Measurements from ENCODE around the gene LIPC.

LIPC gene

GRCh38 chr15:58532126-58532525 lies 100.3 kb downstream of the LIPC start:
- no peak for DNase-seq (ENCODE audit: low read depth in 4 of 4, low spot score in 1 of 4)

- DNase-seq (ENCODE audit: low read depth in 4 of 4, low spot score in 1 of 4) = no peak
Observed at GRCh38 chr15:58534556-58534955, 102.8 kb downstream of the LIPC start.

GRCh38 chr15:58535337-58535736 lies 103.5 kb downstream of the LIPC start:
- DNase-seq (ENCODE audit: low read depth in 4 of 4, low spot score in 1 of 4) = no peak

- no peak for DNase-seq (ENCODE audit: low read depth in 4 of 4, low spot score in 1 of 4)
Observed at GRCh38 chr15:58535894-58536293, 104.1 kb downstream of the LIPC start.

GRCh38 chr15:58536414-58536813 lies 104.6 kb downstream of the LIPC start:
- no peak for DNase-seq (ENCODE audit: low read depth in 4 of 4, low spot score in 1 of 4)

GRCh38 chr15:58537033-58537432 lies 105.2 kb downstream of the LIPC start:
- no peak for DNase-seq (ENCODE audit: low read depth in 4 of 4, low spot score in 1 of 4)

- DNase-seq (ENCODE audit: low read depth in 4 of 4, low spot score in 1 of 4) = no peak
Observed at GRCh38 chr15:58538225-58538727, 106.5 kb downstream of the LIPC start.

GRCh38 chr15:58538901-58539300 lies 107.1 kb downstream of the LIPC start:
- DNase-seq (ENCODE audit: low read depth in 4 of 4, low spot score in 1 of 4) = no peak

- no peak for DNase-seq (ENCODE audit: low read depth in 4 of 4, low spot score in 1 of 4)
Observed at GRCh38 chr15:58539548-58539947, 107.8 kb downstream of the LIPC start.

GRCh38 chr15:58541410-58542087 lies 109.8 kb downstream of the LIPC start:
- no peak for DNase-seq (ENCODE audit: low read depth in 4 of 4, low spot score in 1 of 4)

- DNase-seq (ENCODE audit: low read depth in 4 of 4, low spot score in 1 of 4) = no peak
Observed at GRCh38 chr15:58543664-58544335, 112.0 kb downstream of the LIPC start.

- no peak for DNase-seq (ENCODE audit: low read depth in 4 of 4, low spot score in 1 of 4)
Observed at GRCh38 chr15:58544756-58545155, 113.0 kb downstream of the LIPC start.

GRCh38 chr15:58545307-58546065 lies 113.7 kb downstream of the LIPC start:
- no peak for DNase-seq (ENCODE audit: low read depth in 4 of 4, low spot score in 1 of 4)

- no peak for DNase-seq (ENCODE audit: low read depth in 4 of 4, low spot score in 1 of 4)
Observed at GRCh38 chr15:58546066-58546591, 114.3 kb downstream of the LIPC start.

GRCh38 chr15:58546635-58547627 lies 115.1 kb downstream of the LIPC start:
- DNase-seq (ENCODE audit: low read depth in 4 of 4, low spot score in 1 of 4) = no peak

GRCh38 chr15:58547628-58548307 lies 116.0 kb downstream of the LIPC start:
- no peak for DNase-seq (ENCODE audit: low read depth in 4 of 4, low spot score in 1 of 4)

- DNase-seq (ENCODE audit: low read depth in 4 of 4, low spot score in 1 of 4) = no peak
Observed at GRCh38 chr15:58548308-58549012, 116.7 kb downstream of the LIPC start.

GRCh38 chr15:58549013-58549784 lies 117.4 kb downstream of the LIPC start:
- DNase-seq (ENCODE audit: low read depth in 4 of 4, low spot score in 1 of 4) = no peak

- no peak for DNase-seq (ENCODE audit: low read depth in 4 of 4, low spot score in 1 of 4)
Observed at GRCh38 chr15:58549785-58550074, 117.9 kb downstream of the LIPC start.
